Activated CD4-positive, alpha-beta T cell treated with anti-CD3 and anti-CD28 coated beads, Interleukin-2, amount 50 U/mL, for 4 hours (primary cell): ENCODE data around the gene KLC4.
"Not testable (repeated sequence)": the region's sequence is repeated elsewhere in the genome, so short reads cannot be mapped to it uniquely, and the experiment has no call there.

Source experiments
- DNase-seq, 2 experiments: peaks; one replicate each; pipeline ENCODE4 v3.0.0-alpha.2; 2020

Gene KLC4

DNA sequence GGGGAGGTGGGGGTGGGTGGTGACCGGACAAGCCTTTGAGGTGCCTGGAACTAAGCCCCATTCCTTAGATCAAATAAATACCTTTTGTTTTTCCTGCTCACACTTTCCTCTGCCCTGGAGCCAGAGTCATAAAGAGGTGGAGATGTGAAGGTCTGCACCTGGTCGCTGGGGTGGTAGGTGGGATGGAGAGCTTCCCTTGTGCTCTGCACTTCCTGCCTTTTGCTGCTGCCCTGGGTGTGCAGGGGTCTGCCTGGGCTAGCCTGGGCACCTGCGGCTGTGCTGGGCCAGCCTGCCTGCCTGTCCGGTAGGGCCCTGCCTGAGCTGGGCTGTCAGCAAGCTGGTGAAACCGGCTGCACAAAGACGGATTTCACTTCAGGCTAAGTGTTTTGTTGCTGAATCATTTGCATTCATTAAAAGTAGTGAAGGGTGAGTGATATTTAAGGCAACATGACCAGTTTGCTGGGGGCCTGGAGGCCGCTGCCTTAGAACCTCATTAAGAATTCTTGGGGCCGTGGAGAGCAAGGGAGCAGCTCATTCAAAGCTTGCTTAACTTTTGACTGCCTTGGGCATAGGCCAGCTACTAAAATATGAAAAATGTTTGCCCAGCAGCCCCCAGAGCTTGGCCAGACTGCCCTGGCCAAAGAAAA, 37.1 kb downstream of the KLC4 start:
- DNase-seq = no peak

GRCh38 chr6:43097098-43097489, 37.7 kb downstream of the KLC4 start:
- no peak for DNase-seq

DNA sequence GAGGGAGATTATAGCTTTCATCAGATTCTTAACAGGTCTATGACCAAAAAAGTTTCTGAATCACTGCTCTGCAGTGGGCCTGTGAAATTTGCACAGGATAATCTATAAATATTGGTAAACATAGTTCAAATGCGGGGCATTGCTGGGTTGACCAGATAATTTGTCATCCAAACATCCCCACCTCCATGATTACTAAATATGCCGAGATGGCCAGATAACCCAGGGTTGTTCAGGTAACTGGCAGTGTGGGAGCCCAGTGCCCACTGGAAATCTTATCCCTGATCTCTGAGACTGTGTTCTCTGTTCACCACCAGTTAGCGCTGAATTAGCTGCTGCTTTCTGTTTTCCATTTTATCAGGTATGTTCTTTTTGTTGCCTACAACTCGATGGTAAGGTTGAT, 38.1 kb downstream of the KLC4 start:
- no peak for DNase-seq

GRCh38 chr6:43101497-43101896, 42.1 kb downstream of the KLC4 start:
- DNase-seq = no peak

DNA sequence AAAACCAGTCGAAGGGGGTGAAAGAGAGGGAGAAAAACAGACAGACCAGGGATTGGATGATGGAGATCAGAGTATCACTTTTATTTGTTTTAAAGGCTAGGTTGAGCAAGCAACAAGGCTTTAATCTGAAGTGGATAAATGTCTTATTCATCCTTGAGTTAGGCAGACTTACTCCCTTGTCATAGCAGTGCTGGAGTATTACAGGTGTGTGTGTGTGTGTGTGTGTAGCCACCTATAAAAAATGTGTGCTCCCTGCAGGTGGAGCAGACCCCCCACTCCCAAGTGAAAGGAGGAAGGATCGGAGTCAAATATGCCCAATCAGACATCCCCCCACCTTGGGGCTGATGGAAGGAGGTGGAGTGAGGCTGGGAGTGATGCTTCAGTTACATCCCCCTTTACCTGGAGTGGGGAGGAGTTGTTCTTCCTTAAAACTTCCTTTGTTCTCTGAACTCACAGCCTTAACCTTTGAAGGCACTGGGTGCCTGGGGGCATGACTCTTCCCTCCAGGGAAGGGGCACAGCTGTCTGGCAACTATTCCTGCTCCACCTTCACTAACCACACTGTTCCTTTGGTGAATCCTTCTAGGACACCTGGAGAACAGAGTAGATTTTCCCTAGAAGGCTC, 43.9 kb downstream of the KLC4 start:
- DNase-seq = no peak

GRCh38 chr6:43105538-43106222, 46.2 kb downstream of the KLC4 start:
- no peak for DNase-seq

DNA sequence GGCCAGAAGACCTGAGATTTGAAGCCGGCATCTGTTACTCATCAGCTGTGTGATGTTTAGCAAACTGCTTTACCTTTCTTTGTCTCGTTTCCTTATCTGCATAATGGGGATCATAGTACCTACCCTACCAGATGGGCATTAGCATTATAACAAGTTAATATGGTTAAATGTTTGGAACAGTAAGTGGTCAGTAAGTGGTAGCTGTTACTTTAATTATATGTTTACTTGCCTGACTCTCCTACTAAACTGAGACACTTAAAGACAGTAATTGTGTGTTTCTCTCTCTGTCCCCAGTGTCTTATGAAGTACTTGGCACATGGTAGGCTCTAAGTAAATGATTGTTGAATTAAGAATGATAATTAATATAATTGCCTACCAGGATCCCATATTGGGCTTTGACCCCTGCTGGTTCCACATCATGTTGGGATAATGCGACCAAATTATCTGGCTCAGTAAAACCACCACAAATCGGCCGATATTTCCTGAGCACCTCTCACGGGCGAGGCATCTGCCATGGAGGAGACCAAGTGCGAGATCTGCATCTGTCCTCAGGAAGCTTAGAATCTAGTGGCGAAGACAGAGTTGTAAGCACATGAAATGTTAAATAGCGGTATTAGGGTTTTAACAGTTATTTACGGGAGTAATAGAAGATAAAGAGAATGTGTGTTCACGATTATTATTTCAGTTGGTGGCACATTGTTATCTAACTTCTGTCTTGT, 48.1 kb downstream of the KLC4 start:
- no peak for DNase-seq

- DNase-seq = no peak
Observed at GRCh38 chr6:43113431-43114260, 54.2 kb downstream of the KLC4 start.

- DNase-seq = no peak
Observed at GRCh38 chr6:43115365-43115764, 55.9 kb downstream of the KLC4 start.

- not testable (repeated sequence) for DNase-seq
Observed at GRCh38 chr6:43117466-43117865, 58.0 kb downstream of the KLC4 start.

DNA sequence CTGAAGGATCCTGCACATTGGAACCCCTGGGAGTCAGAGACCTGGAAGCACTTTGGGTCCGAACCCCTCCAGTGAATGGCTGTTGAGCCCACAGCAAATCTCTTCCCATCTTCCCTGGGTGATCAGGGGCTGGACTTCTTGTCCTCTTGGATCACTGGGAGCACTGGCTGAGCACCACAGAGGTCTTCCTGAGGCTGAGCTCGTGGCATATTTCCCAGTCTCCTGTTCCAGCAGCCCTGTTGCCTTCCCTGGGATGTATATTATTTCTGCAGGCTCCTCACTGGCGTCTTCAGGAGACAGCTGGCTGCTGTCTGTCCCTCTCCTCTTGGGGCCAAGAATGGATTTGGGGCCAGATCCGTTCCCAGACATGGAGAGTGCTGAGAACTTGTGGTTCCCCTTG, 60.1 kb downstream of the KLC4 start:
- no peak for DNase-seq

DNA sequence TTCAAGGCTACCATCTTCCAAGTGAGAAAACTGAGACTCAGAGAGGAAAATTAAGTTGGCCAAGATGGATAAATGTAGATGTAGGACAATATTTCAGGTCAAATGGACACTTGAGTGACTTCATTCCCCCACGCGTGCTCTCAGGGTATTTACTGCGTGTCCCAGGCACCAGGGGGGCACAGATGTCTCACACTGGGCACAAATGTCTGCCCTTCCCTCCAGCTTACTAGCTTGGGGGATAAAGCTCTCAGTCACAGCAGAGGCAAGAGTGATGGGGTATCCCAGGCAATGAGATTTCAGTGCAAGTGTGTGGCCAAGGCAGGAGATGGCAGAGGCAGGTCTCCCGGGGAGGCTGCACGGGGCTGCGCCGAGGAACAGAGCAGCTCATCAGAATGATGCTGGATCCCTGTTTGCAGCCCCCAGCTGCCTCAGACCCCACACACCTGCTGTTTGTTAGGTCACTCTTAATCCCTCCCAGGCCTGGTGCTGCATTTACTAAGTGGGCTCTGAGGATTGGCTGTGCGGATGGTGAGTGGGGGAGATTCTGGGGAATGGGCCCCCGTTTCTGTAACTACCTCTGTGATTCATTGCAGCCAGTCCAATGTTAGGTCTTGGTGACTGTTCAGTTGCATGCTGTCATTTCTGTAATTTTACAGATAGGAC, 60.8 kb downstream of the KLC4 start:
- DNase-seq = no peak

DNA sequence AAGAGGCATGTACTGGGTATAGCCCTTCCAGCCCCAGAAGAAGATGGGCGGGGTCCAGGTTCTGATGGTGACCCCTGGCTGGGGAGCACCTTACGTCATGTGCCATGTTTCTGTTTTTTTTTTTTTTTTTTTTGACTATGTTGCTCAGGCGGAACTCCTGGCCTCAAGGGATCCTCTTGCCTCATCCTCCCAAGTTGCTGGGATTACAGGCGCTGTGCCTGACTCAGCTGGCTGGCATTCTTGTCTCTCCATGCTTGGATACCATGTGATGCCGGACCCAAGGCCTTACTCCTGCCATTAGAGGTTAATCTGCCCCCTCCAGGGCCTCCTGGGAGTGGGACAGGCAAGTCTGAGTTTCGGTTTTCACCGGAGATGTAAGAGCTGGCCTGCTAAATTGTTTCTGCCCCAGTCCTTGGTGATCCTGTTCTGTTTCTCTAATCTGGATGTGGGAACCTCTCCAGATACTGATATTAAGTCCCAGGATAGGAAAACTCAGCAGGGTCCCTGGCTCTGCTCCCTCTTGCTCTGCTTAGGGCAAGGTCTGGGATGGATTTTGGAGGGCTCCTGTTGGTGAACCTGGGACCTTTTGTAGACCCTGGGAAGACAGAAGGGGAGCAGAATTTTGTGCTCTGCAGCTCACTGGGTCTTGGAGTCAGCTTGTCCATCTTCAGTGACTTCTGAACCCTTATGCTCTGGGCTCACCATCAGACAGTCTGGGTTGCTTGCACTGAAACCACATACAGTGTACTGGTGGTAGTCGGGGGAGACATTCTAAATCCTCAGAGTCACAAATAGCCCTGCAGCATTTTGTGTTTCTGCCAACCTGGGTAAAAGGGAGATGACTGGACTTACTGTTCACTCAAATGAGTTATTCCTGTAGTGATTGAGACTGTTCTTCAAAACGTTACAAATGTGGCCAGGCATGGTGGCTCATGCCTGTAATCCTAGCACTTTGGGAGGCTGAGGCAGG, 61.8 kb downstream of the KLC4 start:
- DNase-seq = no peak

- DNase-seq = no peak
Observed at GRCh38 chr6:43122146-43122545, 62.7 kb downstream of the KLC4 start.

GRCh38 chr6:43123461-43124314, 64.3 kb downstream of the KLC4 start:
- no peak for DNase-seq

DNA sequence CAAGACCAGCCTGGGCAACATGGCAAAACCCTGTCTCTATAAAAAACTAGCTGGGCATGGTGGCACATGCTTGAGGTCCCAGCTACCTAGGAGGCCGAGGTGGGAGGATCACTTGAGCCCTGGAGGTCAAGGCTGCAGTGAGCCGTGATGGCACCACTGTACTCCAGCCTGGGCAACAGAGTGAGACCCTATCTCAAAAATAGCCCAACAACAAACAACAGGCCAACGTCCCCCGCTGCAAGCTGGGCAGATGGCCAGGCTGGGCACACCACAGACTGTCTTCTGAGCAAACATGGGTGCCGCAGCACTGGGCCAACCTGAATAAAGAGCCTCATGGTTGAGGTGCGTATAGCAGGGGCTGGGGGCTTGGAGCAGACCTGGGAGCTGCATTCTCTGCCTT, 65.0 kb downstream of the KLC4 start:
- no peak for DNase-seq
